NCI-H1694 treated with DMSO at 0.1 percent for 48 hours (cell line): ENCODE data around the gene KRTAP2-1.
"Not testable (repeated sequence)": the region's sequence is repeated elsewhere in the genome, so short reads cannot be mapped to it uniquely, and the experiment has no call there.

Experiments
- DNase-seq: peaks from one replicate; lab custom pipeline; 2025; lab: John Stamatoyannopoulos, UW

The KRTAP2-1 gene

DNA sequence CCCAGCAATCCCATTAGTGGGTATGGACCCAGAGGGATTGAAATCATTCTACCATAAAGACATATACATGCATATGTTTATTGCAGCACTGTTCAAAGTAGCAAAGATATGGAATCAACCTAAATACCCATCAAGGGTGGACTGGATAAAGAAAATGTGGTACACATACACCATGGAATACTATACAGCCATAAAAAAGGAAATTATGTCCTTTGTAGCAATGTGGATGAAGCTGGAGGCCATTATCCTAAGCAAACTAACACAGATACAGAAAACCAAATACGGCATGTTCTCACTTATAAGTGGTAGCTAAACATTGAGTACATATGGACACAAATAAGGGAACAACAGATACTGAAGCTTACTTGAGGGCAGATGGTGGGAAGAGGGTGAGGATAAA lies 10.4 kb upstream of the KRTAP2-1 start:
- no peak for DNase-seq

DNA sequence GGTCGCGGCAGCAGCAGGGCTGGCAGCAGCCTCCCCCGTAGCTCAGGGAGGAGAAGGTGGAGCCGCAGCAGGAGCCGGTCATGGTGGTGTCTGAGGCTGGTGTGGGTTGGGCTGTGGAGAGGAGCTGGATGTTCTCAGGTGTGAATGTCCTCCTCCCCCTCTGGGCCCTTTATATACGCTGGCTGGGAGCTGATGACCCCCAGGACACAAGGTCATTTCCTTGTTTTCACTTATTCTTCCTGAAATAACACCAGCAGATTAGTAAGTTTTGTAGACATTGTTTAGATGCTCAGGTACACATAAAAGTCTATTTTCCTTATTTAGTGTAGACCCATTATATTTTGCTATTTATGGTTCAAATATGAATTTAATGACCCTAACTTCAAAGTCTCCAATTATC lies 8.0 kb upstream of the KRTAP2-1 start, which contains the start of gene KRTAP2-2:
Gene KRTAP2-2 (minus strand): TSS at position 101 of the 400 bp plus-strand sequence. CDS start 19 bp downstream, at position 82.
- DNase-seq, result not testable (repeated sequence)

DNA sequence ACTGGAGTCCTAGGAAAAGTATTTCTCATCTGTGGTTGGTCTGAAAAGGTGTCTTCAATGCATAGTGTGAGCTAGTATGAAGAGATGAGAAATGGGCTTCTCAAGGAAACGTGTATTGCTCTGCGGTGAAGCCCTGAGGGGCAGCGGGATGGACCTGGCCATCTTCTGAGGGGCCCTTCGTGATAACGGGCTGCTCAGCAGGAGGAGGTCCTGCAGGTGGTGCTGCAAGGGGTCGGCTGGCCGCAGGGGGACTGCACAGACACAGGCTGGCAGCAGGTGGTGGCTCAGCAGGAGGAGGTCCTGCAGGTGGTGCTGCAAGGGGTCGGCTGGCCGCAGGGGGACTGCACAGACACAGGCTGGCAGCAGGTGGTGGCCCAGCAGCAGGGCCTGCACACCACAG lies 7.4 kb upstream of the KRTAP2-1 start:
- not testable (repeated sequence) for DNase-seq

DNA sequence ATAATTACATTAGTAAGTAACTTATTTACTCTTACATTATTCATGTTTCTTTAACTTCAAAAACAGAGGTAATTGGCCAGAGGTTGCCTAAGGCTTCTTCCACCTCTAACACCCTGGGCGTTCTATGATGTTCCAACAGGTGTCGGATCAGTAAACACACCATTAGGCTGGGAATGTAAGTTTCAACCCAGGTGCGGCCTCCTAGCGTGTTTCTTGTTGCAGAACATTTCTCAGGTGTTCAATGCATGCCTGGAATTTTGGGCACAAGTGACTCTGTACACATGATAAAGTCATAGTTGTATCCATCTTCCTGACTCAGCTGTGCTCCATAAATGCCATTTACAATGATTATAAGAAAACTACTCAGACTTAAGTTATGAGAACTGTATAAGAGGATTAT lies 6.9 kb upstream of the KRTAP2-1 start:
- no peak for DNase-seq

DNA sequence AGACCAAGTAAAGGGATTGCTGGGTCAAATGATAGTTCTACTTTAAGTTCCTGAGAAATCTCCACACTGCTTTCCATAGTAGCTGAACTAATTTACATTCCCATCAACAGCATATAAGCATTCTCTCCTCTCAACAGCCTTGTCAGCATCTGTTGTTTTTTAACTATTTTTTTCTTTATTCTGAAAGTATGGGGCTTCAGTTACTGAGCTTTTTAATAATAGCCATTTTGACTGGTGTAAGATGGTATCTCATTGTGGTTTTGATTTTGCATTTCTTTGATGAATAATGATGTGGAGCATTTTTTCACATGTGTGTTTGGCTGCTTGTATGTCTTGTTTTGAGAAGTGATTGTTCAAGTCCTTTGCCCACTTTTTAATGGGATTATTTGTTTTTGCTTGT lies 5.5 kb upstream of the KRTAP2-1 start:
- no peak for DNase-seq

DNA sequence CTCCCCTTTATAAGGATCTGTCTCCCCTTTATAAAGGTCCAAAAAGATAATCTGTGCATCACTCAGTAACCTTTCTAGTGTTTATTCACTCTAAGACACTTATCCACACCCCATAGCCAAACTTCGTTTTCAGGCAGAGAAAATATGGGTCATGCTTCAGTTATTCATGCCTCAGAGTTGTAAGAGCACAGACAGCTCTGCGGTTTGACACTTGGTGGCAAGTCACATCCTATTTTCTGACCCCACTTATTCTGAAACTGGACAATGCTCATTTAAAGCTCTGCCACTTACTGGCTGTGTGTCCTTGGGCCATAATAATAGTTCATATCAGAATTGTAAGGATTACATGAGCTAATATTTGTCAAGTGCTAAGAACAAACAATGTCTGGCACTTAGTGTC lies 2.0 kb upstream of the KRTAP2-1 start:
- no peak for DNase-seq

DNA sequence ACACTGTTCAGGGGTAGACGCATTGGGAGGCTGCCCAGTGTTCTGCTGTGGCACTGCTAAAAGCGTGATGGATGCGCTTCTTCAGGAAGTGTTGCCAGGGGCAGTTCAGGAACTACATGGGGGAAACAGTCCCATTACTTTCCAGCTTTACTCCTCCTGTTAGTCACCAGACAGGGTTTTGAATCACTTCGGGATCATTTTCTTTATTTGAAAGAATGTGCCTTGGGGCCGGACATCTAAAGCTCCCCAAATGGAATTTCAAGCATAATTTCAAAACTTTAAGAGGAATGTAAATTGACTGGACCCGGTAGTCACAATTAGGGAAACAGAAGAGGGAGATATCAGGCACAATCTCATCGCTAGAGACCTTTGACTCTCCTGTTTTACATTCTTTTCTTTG lies 1.3 kb upstream of the KRTAP2-1 start:
- DNase-seq, result no peak

DNA sequence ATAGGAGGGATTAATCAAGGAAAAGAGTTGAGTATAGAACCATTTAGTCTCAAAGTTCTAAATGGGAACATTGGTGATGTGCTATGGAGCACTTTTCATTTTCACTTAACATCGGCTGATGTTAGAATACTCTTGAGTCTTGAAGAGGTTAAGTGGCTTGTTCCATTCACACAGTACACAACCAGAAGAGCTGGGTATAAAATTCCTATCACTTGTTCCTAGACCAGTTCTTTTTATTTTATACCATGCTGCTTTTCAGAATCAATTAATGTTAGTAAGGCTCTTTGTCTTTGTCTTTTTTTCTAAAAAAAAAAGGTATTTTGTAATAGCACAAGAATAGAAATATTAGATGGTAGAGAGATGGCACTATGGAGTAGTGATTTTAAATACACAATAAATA lies 4.2 kb downstream of the KRTAP2-1 start:
- DNase-seq, result no peak

DNA sequence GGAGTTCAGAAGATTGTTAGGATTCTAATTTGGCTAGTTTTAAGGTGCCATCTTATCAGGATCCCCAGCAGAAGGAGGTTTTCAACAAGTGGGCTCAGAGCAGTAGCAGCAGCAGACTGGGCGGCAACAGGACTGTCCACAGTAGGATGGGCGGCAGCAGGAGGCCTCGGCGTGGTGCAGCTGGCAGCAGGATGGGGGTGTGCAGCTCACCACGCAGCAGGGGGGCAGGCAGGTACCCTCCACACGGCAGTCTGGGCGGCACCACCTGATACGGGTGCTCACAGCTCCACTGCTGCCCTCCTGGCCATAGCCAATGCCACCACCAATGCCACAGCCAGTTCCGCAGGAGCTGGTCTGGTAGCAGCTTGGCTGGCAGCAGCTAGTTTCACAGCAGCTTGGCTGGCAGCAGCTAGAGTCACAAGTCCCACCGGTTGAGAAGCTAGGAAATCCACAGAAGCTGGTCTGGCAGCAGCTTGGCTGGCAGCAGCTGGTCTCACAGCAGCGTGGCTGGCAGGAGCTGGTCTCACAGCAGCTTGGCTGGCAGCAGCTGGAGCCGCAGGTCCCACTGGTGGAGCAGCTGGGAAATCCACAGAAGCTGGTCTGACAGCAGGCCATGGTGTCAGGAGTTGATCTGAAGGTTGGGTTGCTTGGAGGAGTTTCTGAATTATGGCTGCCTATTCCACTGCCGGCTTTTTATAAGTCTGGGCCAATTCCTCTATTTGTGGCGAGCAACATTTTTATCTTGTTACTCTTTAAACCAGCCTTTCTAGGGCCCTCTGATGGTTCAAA lies 6.1 kb downstream of the KRTAP2-1 start, which contains the start of gene KRTAP1-1:
Gene KRTAP1-1 (minus strand): TSS at position 668 of the 789 bp plus-strand sequence. CDS start 53 bp downstream, at position 615.
- DNase-seq, result not testable (repeated sequence)

DNA sequence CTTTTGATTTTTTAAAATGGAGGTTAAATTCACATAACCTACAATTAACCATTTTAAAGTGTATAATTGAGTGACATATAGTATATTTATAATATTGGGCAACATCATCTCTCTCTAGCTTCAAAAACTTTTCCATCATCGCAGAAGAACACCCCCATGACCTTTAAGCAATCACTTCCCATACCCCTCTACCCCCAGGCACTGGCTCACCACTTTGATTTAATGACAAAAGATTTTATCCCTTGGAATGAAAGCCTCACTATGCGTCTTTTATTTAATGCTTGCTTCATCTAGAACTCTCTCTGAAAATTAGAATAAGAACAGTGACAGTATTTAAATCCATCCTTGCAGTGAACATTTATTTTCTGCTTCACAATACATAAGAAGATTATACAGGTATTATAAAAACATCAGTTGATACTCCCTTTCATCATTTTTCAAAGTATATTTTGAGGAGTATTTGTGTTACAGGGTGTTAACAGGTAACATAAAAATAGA lies 9.2 kb downstream of the KRTAP2-1 start:
- DNase-seq, result no peak

DNA sequence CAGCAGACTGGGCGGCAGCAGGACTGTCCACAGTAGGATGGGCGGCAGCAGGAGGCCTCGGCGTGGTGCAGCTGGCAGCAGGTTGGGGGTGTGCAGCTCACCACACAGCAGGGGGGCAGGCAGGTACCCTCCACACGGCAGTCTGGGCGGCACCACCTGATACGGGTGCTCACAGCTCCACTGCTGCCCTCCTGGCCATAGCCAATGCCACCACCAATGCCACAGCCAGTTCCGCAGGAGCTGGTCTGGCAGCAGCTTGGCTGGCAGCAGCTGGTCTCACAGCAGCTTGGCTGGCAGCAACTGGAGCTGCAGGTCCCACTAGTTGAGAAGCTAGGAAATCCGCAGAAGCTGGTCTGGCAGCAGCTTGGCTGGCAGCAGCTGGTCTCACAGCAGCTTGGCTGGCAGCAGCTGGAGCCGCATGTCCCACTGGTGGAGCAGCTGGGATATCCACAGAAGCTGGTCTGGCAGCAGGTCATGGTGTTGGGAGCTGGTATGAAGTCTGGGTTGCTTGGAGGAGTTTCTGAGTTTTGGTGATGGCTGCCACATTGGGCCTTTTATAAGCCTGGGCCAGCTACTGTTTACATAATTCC lies 12.7 kb downstream of the KRTAP2-1 start, which contains the start of gene KRTAP1-3:
Gene KRTAP1-3 (minus strand): TSS at position 529 of the 590 bp plus-strand sequence. CDS start 53 bp downstream, at position 476.
- not testable (repeated sequence) for DNase-seq

DNA sequence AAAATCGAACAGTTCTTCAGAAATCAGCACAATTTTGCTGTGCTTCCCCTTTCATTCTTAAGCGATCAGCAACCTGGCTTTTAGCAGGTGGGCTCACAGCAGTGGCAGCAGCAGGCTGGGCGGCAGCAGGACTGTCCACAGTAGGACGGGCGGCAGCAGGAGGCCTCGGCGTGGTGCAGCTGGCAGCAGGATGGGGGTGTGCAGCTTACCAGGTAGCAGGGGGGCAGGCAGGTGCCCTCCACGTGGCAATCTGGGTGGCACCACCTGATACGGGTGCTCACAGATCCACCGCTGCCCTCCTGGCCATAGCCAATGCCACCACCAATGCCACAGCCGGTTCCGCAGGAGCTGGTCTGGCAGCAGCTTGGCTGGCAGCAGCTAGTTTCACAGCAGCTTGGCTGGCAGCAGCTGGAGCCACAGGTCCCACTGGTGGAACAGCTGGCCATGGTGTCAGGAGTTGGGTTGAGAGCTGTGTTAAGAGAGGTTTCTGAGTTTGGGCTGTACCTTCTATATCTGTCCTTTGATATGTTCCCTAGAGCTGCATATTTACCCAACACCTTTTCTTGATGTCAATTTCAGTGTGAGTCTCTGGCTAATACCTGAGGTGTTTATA lies 17.4 kb downstream of the KRTAP2-1 start, which contains the start of gene KRTAP1-4:
Gene KRTAP1-4 (minus strand): TSS at position 563 of the 613 bp plus-strand sequence. CDS start 117 bp downstream, at position 446.
- no peak for DNase-seq

DNA sequence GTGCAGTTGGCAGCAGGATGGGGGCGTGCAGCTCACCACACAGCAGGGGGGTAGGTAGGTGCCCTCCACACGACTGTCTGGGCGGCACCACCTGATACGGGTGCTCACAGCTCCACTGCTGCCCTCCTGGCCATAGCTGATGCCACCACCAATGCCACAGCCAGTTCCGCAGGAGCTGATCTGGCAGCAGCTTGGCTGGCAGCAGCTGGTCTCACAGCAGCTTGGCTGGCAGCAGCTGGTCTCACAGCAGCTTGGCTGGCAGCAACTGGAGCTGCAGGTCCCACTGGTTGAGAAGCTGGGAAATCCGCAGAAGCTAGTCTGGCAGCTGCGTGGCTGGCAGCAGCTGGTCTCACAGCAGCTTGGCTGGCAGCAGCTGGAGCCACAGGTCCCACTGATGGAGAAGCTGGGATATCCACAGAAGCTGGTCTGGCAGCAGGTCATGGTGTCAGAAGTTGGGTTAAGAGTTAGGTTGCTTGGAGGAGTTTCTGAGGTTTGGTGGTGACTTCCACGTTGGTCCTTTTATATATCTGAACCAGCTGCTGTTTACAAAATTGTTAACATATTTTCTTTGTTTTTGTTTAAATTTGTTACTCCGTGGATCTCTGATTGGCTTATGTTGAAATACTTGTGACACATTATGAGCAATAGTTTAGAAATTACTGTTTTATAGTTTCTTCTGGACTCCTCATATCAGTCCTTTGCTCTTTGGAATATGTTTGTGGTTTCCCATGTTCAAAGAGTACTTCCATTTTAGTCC lies 20.2 kb downstream of the KRTAP2-1 start, which contains the start of gene KRTAP1-5:
Gene KRTAP1-5 (minus strand): TSS at position 494 of the 757 bp plus-strand sequence. CDS start 53 bp downstream, at position 441.
- no peak for DNase-seq

DNA sequence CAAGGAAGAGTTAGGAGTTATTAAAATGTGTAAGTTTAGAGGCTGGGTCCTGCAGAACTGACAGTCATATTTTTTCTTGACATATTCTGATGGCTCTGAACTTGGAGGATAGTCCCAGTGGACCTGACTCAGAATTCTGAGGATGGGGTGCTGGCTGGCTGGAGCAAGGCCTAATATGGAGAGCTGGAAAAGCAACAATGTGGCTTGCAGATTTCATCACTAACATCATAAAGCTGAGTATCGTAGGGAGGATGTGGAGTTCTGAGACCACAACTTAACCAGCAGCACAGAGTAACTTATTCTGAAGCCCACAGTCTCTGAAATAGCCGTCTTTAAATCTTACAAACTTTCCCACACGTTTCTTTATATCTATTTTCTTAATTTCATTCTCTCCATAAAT lies 22.4 kb downstream of the KRTAP2-1 start:
- DNase-seq, result no peak

DNA sequence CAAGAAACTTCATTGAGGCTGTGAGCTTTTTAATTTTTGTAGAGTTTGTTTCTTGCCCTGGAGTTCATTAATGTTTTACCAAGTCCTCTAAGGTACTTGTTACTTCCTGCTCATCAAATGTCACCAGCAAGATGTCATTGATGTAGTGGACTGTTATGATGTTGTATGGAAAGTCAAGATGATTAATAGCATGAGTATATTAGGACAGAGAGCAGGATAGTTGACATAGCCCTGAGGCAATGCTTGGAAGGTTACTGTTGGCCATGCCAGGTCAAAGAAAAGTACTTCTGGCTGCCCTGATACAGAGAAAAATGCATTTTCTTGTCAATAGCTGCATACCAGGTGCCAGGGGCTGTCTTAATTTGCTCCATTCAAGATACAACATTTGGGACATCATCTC lies 26.8 kb downstream of the KRTAP2-1 start:
- no peak for DNase-seq

DNA sequence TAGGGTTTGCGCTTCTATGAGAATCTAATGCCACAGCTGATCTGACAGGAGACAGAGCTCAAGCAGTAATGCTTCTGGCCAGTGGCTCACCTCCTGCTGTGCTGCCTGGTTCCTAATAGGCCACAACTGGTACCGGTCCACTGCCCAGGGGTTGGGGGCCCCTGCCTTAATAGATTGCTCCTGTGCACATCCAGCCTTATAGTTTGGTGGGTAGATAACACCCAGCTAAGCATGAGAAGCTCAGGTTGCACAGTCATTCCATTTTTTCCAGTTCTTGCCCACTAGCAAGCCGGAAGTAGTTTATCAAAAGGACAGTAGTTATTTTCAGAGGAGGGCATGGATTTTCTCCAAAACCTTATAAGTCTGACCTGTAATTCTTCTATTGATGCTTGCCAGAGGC lies 27.7 kb downstream of the KRTAP2-1 start:
- DNase-seq, result no peak

DNA sequence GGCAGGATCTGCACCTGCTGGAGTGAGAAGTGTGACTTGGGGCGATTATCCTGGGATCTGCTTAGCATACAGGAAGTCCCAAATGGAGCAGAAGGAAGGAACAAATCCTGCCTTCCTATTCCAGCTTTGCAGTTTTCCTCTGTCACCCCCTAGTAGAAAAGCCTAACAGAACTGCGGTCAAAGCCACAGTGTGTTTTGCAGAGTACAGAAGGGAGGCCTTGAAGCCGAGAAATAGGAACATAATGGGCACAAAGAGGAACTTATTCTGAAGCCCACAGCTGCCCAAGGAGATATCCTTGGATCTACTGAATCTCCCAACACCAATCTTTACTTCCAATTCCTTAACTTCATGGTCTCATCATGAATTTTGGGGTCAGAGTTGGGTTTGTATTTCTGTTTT lies 28.6 kb downstream of the KRTAP2-1 start:
- no peak for DNase-seq

DNA sequence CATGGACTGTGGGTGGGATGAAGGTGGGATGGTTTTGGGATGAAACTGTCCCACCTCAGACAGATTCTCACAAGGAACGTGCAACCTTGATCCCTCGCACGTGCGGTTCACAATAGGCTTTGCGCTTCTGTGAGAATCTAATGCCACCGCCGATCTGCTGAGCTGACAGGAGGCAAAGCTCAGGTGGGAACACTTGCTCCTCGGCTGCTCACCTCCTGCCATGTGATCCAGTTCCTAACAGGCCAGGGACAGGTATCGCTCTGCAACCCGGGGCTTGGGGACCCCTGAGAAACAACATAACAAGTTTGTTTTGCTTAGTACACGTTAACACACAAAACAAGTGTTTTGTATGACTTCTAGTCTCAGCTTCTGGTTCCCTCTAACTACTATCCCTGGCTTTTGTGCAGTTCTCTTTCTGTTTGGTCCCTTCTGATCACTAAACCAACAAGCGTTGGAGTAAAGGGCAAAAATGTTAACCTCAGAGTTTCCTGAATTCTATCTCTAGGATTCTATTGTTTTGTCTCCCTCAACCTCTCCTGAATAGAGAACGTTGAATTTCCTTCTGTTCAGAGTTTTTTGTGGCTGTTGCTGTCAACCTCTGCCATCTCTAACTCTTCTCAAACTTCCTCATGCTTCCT lies 30.4 kb downstream of the KRTAP2-1 start:
- DNase-seq, result no peak

DNA sequence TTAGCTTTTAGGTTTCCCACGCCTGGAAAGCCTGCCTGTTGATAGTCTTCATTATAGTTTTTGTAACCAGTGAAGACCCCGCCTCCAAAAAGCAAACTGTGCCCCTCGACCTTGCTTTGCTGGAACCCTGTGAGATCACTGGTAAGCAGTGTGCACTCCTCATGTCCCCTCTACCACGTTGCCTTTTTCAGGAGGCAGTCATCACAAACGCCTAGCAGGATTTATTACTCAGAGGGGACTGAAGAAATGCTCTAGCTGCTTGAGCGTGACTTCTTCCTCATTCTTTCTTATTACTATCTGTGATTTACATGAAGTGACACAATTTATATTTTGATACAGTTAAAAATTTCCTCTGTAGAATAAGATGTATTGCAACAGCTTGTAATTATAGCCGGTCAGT lies 31.7 kb downstream of the KRTAP2-1 start:
- DNase-seq, result no peak

DNA sequence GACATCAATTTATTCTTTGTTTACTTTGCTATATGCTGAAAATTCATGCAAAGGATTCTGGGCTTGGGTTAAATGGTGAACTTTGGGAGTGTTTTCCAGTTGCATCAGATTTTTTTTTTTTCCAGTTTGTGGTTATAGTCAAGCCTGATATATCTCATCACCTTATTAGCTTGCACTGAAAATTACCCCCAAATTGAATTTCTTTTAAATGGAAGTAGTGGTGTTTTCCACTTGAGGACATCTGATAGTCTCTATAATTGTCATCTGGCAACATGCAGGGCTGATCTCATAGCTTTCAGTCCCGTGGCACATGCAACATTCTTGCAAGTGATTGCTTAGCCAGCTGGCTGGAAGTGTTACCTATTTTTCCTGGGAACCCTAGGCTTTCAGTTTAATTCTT lies 33.5 kb downstream of the KRTAP2-1 start:
- DNase-seq, result no peak

DNA sequence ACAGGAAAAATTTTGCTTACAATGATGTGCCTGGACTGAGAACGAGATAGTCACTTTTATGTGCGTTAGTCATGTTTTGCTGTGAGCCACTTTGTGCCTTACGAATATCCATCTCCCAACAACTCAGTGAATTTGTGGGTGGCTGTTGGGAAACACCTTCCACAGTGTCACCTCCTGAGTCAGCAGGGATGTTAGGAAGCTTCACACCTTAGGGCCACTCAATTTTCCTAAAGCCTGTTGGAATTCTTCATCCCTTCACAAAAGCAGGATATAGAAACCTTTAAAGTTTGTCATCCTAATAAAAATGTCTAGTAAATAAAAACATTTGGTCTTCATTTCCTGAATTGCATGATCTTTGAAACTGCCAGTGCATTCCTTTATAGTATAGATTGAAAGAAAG lies 33.9 kb downstream of the KRTAP2-1 start:
- DNase-seq, result no peak
